Liver (tissue), 9 donors: ENCODE measurements around the gene CMTM2. TPM values are rescaled to one million over a fixed set of nuclear protein-coding genes. Genes with fewer than 3 reads are reported as not detected.
"Not testable (repeated sequence)": the region's sequence is repeated elsewhere in the genome, so short reads cannot be mapped to it uniquely, and the experiment has no call there.

Experiments
- DNase-seq: peaks from one replicate; pipeline ENCODE4 v3.0.0-alpha.2; 2017; ENCODE audit warnings: low spot score
- H3K27ac ChIP-seq, 2 donors: one replicate each; pipeline ENCODE4 v1.7.0; 2013; ENCODE audit warnings: inconsistent platforms in 2 of 2, low read length in 2 of 2, control low read depth in 1 of 2, low read depth in 1 of 2, mild to moderate bottlenecking in 1 of 2
- H3K27me3 ChIP-seq, 4 donors: one replicate each; pipeline versions ENCODE4 v1.6.1 to v1.7.0; 2013; ENCODE audit warnings: low read length in 3 of 4, inconsistent platforms in 1 of 4, mild to moderate bottlenecking in 1 of 4, moderate library complexity in 1 of 4; ENCODE audit not compliant: control insufficient read depth in 4 of 4, insufficient read depth in 4 of 4
- H3K36me3 ChIP-seq, 4 donors: one replicate each; pipeline versions ENCODE4 v1.6.1 to v1.7.0; 2013; ENCODE audit warnings: low read length in 3 of 4, mild to moderate bottlenecking in 3 of 4, low read depth in 1 of 4, moderate library complexity in 1 of 4; ENCODE audit not compliant: control insufficient read depth in 4 of 4, insufficient read depth in 3 of 4
- H3K4me1 ChIP-seq, 4 donors: one replicate each; pipeline versions ENCODE4 v1.6.1 to v1.7.0; 2013; ENCODE audit warnings: low read length in 3 of 4, mild to moderate bottlenecking in 3 of 4, moderate library complexity in 1 of 4; ENCODE audit not compliant: control insufficient read depth in 4 of 4, insufficient read depth in 4 of 4
- H3K4me3 ChIP-seq, 3 donors: one replicate each; pipeline versions ENCODE4 v1.6.1 to v1.7.0; 2013; ENCODE audit warnings: low read length in 3 of 3, control low read depth in 1 of 3, low read depth in 1 of 3, mild to moderate bottlenecking in 1 of 3
- H3K9ac ChIP-seq, 2 donors: one replicate each; pipeline ENCODE4 v1.7.0; 2013; ENCODE audit warnings: low read length in 2 of 2, mild to moderate bottlenecking in 2 of 2, moderate library complexity in 2 of 2, control low read depth in 1 of 2, low read depth in 1 of 2
- H3K9me3 ChIP-seq, 4 donors: one replicate each; pipeline versions ENCODE4 v1.6.1 to v1.7.0; 2013; ENCODE audit warnings: low read length in 3 of 4; ENCODE audit not compliant: control insufficient read depth in 4 of 4
- EGR1 ChIP-seq, 2 donors: IDR thresholded peaks; 2 replicates each; pipeline ENCODE4 v1.6.1; 2016 to 2018; ENCODE audit warnings: antibody characterized with exemption in 2 of 2, low read depth in 2 of 2
- FOXA1 ChIP-seq: IDR thresholded peaks from 2 replicates; pipeline ENCODE4 v1.6.1; 2016; ENCODE audit warnings: antibody characterized with exemption
- FOXA2 ChIP-seq: IDR thresholded peaks from 2 replicates; pipeline ENCODE4 v1.6.1; 2016; ENCODE audit warnings: antibody characterized with exemption
- GABPA ChIP-seq, 2 donors: IDR thresholded peaks in 1 of 2; conservative IDR thresholded peaks in 1 of 2; 2 replicates each; pipeline ENCODE4 v1.6.1; 2016; ENCODE audit warnings: antibody characterized with exemption in 2 of 2, mild to moderate bottlenecking in 1 of 2, moderate library complexity in 1 of 2
- HNF4A ChIP-seq, 2 donors: conservative IDR thresholded peaks; 2 replicates each; pipeline ENCODE4 v1.6.1; 2016; ENCODE audit warnings: antibody characterized with exemption in 2 of 2, mild to moderate bottlenecking in 2 of 2
- HNF4G ChIP-seq: IDR thresholded peaks from 2 replicates; pipeline ENCODE4 v1.6.1; 2016; ENCODE audit warnings: antibody characterized with exemption
- RAD21 ChIP-seq, 2 donors: IDR thresholded peaks; 2 replicates each; pipeline ENCODE4 v1.6.1; 2016; ENCODE audit warnings: antibody characterized with exemption in 2 of 2, mild to moderate bottlenecking in 2 of 2
- RXRA ChIP-seq, 2 donors: IDR thresholded peaks; 2 replicates each; pipeline ENCODE4 v1.6.1; 2017 to 2018; ENCODE audit warnings: antibody characterized with exemption in 2 of 2, mild to moderate bottlenecking in 1 of 2
- SP1 ChIP-seq: IDR thresholded peaks from 2 replicates; pipeline ENCODE4 v1.6.1; 2018; ENCODE audit warnings: antibody characterized with exemption, mild to moderate bottlenecking
- TAF1 ChIP-seq: conservative IDR thresholded peaks from 2 replicates; pipeline ENCODE4 v1.6.1; 2016; ENCODE audit warnings: antibody characterized with exemption, mild to moderate bottlenecking
- YY1 ChIP-seq: IDR thresholded peaks from 2 replicates; pipeline ENCODE4 v1.6.1; 2016; ENCODE audit warnings: antibody characterized with exemption, mild to moderate bottlenecking
- WGBS: extraction: QIAGEN DNeasy Blood & Tissue Kit; methylation state at CpG from one replicate; pipeline ENCODE4 v1.1.7; 2013; 5-methylcytosine and 5-hydroxymethylcytosine counted together
- polyA plus RNA-seq, 2 donors: library from polyadenylated mRNA; stranded (reverse) in 1 of 2; unstranded in 1 of 2; fragments of 200-250 nt in 1 of 2; fragments of >200 nt in 1 of 2; fragmentation: Nextera tagmentation in 1 of 2; extraction: Ambion mirVana in 1 of 2; gene quantifications; one replicate each; pipeline versions ENCODE4 v1.2.1 to v1.2.3, GENCODE V29; 2013 to 2015
- total RNA-seq, 2 donors: library from RNA; depleted of rRNA; stranded (reverse); fragments of >200 nt; gene quantifications; one replicate each; pipeline ENCODE4 v1.2.3, GENCODE V29; 2014
- TF ChIP-seq, protein P1 (sequence below): fragments of 150-350 bp; IDR thresholded peaks from 2 replicates; pipeline ENCODE4 v1.5.1; 2017; ENCODE audit warnings: improper control_type of control experiment, low read depth, low read length; ENCODE audit not compliant: missing input control
- TF ChIP-seq, protein P2 (sequence below): IDR thresholded peaks from 2 replicates; pipeline ENCODE4 v1.6.1; 2016; ENCODE audit warnings: antibody characterized with exemption
- TF ChIP-seq, protein P3 (sequence below): IDR thresholded peaks from 2 replicates; pipeline ENCODE4 v1.6.1; 2016; ENCODE audit warnings: antibody characterized with exemption
- TF ChIP-seq, protein P4 (sequence below): IDR thresholded peaks from 2 replicates; pipeline ENCODE4 v1.6.1; 2016; ENCODE audit warnings: antibody characterized with exemption
- donor health status: healthy.
- donor health status: healthy.
- donor health status: healthy.
- donor health status: healthy.
- donor health status: healthy.

Gene CMTM2
- total and polyA plus RNA-seq, 4 donors = 0.50 to 1.1 (median 0.62) TPM

DNA sequence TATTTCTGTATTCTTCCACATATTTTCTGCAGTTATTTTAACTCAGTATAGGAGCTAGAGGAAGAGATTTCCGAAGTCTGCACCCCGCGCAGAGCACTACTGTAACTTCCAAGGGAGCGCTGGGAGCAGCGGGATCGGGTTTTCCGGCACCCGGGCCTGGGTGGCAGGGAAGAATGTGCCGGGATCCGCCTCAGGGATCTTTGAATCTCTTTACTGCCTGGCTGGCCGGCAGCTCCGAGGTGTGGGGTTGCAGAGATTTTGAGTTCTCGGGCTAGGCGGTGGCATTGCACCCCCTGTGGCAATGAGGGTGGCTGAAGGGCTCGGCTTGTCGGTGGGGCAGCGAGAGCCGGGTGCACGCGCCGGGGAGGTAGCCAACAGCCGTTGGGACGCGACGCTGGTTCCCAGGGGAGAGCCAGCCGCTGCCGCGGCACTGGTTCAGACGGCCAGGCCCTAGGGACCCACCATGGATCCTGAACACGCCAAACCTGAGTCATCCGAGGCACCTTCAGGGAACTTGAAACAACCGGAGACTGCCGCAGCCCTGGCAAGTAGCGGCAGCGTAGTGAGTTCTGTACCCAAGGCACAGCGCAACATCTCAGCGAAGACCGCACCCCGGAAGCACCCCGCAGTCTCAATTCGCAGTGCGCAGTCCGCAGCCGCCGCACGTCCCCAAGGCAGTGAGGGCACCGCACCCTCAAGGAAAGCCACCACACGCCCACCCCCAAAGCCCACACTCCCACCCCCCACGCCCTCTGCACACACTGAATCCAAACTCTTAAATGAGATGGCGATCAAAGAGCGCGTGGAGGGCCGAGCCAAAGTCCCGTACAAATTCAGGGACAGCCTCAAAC lies 13.0 kb upstream of the CMTM2 start, which contains the start of gene CMTM1:
CMTM1 (plus strand) TSS at position 389 of the 851 bp plus-strand sequence; CDS start at position 464, 75 bp downstream.
- H3K9ac ChIP-seq = no peak within 1 kb of the TSS
- no peak for DNase-seq
- WGBS = 95% methylated on average over 54 of the region's 54 CpGs
- no peak within 1 kb of the TSS for H3K4me3 ChIP-seq
- no peak within 1 kb of the TSS for H3K27ac ChIP-seq
- H3K4me1 ChIP-seq = peaks cover 0 to 1% (median 0%) of the 10 kb centered on the region in 4 donors
- H3K9me3 ChIP-seq = no peaks in the 10 kb centered on the region
- H3K27me3 ChIP-seq = no peaks in the 10 kb centered on the region
- TF ChIP-seq SP1 (no peak), FOXA2 (no peak)
- peaks cover 0 to 6% (median 0%) of the 10 kb centered on the region in 4 donors for H3K36me3 ChIP-seq

DNA sequence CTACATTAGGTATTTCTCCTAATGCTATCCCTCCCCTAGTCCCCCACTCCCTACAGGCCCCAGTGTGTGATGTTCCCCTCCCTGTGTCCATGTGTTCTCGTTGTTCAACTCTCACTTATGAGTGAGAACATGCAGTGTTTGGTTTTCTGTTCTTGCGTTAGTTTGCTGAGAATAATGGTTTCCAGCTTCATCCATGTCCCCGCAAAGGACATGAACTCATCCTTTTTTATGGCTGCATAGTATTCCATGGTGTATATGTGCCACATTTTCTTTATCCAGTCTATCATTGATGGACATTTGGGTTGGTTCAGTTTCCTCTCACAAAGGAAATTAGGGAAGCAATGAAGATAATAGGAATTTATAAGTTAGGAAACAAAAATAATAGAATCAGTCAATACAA lies 12.0 kb upstream of the CMTM2 start:
- not testable (repeated sequence) for H3K27ac ChIP-seq, H3K9me3 ChIP-seq, H3K36me3 ChIP-seq, DNase-seq, H3K9ac ChIP-seq, H3K4me3 ChIP-seq, H3K4me1 ChIP-seq, H3K27me3 ChIP-seq
- WGBS = 95% methylated on average over 3 of the region's 3 CpGs

DNA sequence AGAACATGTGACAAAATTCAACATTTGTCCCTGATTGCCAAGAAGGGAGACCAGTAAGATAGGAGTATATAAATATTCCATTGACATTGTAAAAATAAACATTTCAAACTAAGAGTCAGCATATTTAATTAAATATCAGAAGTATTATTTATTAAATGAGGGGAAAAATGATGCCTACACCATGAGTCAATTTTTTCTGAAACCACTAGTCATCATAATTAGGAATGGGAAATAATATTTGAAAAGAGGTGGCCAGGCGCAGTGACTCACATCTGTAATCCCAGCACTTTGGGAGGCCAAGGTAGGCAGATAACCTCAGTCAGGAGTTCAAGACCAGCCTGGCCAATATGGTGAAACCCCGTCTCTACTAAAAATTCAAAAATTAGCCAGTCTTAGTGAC lies 10.9 kb upstream of the CMTM2 start:
- Histone ChIP-seq H3K9me3 (no peaks in the 10 kb centered on the region), H3K4me3 (no peak overlapping the region), H3K27me3 (no peaks in the 10 kb centered on the region), H3K36me3 (peaks cover 0 to 6% (median 0%) of the 10 kb centered on the region in 4 donors), H3K9ac (no peak overlapping the region), H3K27ac (no peak overlapping the region), H3K4me1 (peaks cover 0 to 1% (median 0%) of the 10 kb centered on the region in 4 donors)
- TF ChIP-seq, protein P1, sequence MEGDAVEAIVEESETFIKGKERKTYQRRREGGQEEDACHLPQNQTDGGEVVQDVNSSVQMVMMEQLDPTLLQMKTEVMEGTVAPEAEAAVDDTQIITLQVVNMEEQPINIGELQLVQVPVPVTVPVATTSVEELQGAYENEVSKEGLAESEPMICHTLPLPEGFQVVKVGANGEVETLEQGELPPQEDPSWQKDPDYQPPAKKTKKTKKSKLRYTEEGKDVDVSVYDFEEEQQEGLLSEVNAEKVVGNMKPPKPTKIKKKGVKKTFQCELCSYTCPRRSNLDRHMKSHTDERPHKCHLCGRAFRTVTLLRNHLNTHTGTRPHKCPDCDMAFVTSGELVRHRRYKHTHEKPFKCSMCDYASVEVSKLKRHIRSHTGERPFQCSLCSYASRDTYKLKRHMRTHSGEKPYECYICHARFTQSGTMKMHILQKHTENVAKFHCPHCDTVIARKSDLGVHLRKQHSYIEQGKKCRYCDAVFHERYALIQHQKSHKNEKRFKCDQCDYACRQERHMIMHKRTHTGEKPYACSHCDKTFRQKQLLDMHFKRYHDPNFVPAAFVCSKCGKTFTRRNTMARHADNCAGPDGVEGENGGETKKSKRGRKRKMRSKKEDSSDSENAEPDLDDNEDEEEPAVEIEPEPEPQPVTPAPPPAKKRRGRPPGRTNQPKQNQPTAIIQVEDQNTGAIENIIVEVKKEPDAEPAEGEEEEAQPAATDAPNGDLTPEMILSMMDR = no peak
- TF ChIP-seq SP1 (no peak), FOXA1 (no peak), HNF4G (no peak), RAD21 (IDR thresholded peaks at IDR 0.05) (no peak), HNF4A (conservative IDR thresholded peaks at IDR 0.05) (no peak), RXRA (IDR thresholded peaks at IDR 0.05) (no peak), GABPA (IDR thresholded peaks at IDR 0.05 in 1 of 2, conservative IDR thresholded peaks at IDR 0.05 in 1 of 2) (no peak), FOXA2 (no peak), EGR1 (IDR thresholded peaks at IDR 0.05; ENCODE audit: low read depth in 2 of 2) (no peak), TAF1 (no peak), YY1 (no peak)
- TF ChIP-seq, protein P2, sequence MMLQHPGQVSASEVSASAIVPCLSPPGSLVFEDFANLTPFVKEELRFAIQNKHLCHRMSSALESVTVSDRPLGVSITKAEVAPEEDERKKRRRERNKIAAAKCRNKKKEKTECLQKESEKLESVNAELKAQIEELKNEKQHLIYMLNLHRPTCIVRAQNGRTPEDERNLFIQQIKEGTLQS = no peak
- TF ChIP-seq, protein P3, sequence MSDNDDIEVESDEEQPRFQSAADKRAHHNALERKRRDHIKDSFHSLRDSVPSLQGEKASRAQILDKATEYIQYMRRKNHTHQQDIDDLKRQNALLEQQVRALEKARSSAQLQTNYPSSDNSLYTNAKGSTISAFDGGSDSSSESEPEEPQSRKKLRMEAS = no peak
- TF ChIP-seq, protein P4, sequence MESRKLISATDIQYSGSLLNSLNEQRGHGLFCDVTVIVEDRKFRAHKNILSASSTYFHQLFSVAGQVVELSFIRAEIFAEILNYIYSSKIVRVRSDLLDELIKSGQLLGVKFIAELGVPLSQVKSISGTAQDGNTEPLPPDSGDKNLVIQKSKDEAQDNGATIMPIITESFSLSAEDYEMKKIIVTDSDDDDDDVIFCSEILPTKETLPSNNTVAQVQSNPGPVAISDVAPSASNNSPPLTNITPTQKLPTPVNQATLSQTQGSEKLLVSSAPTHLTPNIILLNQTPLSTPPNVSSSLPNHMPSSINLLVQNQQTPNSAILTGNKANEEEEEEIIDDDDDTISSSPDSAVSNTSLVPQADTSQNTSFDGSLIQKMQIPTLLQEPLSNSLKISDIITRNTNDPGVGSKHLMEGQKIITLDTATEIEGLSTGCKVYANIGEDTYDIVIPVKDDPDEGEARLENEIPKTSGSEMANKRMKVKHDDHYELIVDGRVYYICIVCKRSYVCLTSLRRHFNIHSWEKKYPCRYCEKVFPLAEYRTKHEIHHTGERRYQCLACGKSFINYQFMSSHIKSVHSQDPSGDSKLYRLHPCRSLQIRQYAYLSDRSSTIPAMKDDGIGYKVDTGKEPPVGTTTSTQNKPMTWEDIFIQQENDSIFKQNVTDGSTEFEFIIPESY = no peak
- 97% methylated on average over 2 of the region's 2 CpGs for WGBS
- no peak for DNase-seq
